HCEC 1CT (cell line): Measurements from ENCODE around the gene FBXL22.
A peak's percentile ranks its signal among the peaks of the same experiment; 100 is the strongest.

Source experiments
- DNase-seq: peaks from one replicate; pipeline ENCODE4 v3.0.0-alpha.2; 2017

FBXL22 gene, protein sequence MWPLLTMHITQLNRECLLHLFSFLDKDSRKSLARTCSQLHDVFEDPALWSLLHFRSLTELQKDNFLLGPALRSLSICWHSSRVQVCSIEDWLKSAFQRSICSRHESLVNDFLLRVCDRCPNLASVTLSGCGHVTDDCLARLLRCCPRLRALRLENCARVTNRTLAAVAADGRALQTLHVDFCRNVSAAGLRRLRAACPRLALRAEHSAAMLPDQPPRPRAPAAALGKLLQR

GRCh38 chr15:63597038-63597790, at the start of gene FBXL22:
Gene FBXL22 (plus strand): TSS chr15:63597387. CDS start chr15:63597393, 6 bp downstream.
- no peak for DNase-seq

DNA sequence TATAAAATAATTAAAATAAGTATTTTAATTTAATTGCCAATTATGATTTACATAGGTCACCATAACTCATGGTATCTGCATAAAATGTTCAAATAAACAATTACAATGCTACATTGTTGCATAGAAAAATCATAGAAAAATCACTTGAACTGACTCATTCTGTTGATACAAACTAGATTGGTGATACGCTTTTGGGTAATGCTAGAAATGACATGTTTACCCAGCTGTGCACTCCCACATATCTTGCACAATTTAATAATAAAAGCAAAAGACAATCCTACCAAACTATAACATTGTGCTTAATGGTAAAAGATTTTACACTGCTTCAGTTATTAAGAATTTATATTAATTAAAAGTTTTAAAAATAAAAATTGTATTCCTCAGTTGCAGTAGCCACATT, 45.8 kb upstream of the FBXL22 start:
- peak; percentile 69 for DNase-seq

DNA sequence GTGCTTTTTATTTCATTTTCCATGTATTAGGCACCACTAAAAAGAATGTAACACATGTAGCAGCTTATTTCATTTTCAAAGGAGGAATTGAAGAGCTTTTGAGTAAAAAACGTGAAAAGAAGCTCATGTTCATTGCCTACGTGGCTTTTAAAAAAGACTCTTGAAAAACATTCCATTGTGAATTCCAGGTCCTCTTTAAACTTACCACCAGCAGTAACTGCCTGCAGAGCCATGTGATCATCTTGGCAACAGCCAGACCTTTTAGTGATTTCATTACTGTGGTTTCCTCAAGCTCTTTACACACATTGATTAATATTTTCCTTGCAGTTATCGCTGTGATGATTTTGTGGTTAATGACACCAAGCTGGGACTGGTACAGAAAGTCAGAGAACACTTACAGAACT, 43.8 kb upstream of the FBXL22 start:
- peak; percentile 95 for DNase-seq

GRCh38 chr15:63554337-63554927, 42.8 kb upstream of the FBXL22 start:
- DNase-seq, result no peak

DNA sequence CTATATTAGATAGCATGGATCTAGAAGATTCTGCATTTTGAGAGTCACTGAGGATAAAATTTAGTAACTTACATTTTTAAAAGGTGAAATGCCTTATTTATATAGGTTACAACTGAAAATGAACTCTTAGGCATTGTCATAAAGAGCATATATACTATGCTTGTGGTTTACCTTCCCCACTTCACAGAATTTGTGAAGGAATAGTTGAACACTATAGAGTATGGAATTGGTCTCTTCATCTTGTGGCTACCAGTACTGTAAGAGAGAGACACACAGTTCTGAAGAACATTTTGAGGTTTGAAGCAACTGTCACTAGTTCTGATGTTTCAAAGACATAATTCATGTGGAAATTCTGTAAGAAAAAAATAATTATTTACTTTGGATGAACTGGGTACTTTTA, 41.7 kb upstream of the FBXL22 start:
- no peak for DNase-seq

DNA sequence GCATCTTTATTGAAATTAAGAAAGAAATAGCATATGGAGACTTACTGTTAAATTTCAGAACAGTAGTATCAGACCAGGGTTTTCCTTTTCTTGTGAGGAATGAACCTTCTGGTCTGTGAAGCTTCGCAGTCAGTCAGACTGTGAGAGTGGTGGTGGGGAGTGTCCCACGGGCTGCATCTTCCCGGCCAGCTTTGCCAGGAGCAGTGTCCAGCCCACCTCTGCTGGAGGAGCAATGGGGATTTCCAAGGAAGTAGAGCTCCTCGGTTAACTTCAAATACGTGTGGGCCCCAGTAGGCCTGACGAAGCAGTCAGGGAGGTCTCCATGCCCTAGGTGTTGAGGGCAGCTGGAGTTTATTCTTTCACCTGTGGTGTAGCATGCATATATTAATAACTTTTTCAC, 40.9 kb upstream of the FBXL22 start:
- no peak for DNase-seq

DNA sequence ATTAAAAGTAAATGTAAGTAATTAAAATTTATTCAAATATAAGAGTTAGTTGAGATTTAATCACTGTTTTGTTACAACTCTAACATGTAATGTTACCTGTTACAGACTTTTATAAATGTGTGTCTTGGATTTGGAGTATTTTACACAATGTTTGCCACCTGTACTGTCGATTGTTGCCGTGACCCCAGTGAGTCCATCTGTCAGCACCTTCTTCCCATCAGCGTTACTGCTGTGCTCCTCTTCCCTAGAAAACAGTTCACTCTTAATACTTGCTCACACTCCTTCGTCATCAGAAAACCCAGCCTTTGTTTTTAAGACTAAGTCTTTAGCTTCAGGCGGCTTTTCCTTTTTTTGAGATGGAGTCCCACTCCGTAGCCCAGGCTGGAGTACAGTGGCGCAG, 40.5 kb upstream of the FBXL22 start:
- DNase-seq, result no peak

- no peak for DNase-seq
Observed at GRCh38 chr15:63559753-63560152, 37.4 kb upstream of the FBXL22 start.

- no peak for DNase-seq
Observed at GRCh38 chr15:63560741-63561448, 36.3 kb upstream of the FBXL22 start.

- no peak for DNase-seq
Observed at GRCh38 chr15:63564093-63564492, 33.1 kb upstream of the FBXL22 start.

DNA sequence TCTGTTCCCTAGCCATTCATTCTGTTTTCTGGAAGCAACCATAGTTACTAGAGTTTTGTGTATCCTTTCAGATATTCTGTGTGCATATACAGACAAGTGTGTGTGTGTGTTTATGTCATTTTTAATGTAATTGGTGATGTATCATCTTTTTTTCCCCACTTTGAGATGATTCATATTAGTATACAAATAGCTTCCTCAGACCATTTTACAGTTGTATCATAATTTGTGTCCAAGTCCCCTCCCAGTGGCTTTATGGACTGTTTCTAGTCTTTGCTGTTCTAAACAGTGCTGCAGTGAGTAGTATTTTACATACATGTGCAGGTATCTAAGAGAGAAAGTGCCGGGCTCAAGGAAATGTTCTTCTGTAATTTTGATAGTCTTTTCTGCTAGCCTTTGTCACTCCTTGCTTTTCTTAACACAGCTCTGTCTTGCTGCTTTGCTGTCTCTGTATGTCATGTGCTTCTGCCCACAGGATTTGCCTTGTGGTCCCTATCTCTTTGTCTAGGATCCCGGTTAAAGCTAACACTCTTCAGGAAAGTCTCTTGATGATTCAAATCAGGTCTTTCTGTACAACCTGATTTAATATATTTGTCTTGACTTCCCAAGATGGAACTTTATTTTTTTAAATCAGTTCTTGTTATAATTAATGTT, 31.5 kb upstream of the FBXL22 start:
- peak; percentile 26 for DNase-seq

DNA sequence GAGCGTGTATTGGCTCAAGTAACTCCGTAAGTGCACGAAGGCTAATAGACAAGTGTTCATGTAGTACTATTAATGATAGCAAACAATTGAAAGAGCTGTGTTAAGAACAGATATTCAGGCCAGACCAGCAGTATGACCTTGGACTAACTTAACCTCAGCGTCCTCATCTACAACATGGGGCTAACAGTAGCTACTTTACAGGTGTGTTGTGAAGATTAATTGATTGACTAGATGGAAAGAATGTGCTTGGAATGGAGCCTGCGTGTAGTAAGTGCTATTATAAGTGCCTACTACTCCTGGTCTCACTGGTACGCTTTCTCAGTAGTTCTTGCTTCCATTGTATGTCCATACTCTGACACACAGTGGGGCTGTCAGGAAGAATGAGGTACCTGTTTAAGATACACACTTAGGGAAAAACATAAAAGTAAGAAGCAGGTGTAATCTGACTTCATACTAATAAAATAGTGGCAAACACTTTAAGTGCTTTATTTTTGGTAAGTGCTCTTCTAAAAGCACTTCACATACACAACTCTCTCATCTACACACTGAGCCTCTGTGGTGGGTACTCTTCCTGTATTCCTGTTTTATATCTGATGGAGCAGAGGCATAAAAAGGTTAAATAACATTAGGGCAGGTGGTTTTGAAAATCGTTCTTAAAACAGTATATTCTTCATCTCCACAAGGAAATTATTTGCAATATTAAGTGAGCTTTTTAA, 24.3 kb upstream of the FBXL22 start:
- DNase-seq, result no peak

DNA sequence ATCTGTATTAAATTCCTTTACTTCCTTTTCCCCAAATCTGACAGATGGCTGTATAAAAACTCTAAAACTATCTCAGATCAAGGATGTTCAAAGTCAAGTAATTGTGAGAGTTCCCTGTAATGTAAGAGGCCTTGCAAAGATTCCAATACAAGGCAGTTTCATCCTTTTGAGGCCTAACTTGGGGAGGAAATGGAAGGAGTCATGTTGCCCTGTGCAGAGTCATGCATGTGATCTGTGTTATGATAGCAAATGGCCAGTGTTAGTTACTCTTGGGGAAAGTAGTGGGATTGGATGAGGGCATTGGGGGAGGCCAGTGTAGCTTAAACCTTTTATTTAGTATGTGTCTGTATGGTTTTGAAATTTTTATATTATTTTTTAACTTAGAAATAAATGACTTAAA, 23.7 kb upstream of the FBXL22 start:
- no peak for DNase-seq

- no peak for DNase-seq
Observed at GRCh38 chr15:63575312-63575711, 21.9 kb upstream of the FBXL22 start.

- no peak for DNase-seq
Observed at GRCh38 chr15:63576441-63576840, 20.7 kb upstream of the FBXL22 start.

GRCh38 chr15:63582179-63582578, 15.0 kb upstream of the FBXL22 start:
- no peak for DNase-seq

DNA sequence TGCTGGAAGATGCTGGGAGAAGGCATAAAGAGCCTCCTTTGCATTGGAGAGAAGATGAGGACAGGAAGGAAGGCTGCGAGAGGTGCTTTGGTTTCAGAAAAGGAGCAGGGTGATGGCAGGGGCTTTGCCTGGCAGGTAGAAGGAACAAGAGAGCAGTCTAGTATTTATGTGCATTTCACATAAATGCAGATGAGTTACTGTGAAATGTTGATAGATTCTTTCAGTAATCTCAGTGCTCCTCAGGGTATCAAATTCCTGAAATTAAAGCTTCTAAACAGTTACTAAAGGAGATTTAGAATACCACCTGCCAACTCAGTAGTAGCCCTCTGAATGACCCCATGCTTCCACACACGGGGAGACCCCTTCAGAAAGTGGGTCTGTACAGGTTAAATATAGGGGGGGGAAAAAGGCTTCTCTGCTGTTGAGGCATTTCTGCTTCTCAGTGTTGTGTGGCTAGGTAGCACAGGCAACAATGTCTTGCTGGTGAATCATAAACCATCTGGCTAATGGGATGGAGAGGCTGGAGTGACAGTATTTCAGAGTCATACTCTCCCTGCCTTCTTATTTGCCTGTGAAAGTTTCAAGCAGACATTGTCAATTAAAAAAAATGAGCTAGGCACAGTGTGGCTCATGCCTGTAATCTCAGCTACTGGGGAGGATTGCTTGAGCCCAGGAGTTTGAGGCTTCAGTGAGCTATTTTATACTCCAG, 14.3 kb upstream of the FBXL22 start:
- peak; percentile 79 for DNase-seq

DNA sequence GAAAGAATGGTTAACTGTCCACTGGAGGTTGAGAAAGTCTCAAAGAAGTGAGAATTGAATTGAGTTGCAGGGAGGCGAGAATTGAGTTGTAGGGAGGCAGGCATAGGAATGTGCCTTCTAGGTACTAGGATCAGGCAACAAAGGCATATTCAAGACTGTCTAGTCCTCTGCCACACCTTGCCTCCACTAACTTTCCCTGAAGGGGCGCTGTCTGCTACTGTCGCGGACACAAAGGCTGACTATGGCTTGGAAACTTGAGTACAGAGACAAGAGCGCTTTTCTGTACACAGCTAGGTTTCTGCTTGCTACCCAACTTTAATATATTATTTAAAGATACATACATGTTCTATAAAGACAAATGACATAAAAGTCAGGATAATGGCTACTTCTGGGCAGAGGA, 10.4 kb upstream of the FBXL22 start:
- no peak for DNase-seq

GRCh38 chr15:63587527-63587926, 9.7 kb upstream of the FBXL22 start:
- DNase-seq, result peak; percentile 84

DNA sequence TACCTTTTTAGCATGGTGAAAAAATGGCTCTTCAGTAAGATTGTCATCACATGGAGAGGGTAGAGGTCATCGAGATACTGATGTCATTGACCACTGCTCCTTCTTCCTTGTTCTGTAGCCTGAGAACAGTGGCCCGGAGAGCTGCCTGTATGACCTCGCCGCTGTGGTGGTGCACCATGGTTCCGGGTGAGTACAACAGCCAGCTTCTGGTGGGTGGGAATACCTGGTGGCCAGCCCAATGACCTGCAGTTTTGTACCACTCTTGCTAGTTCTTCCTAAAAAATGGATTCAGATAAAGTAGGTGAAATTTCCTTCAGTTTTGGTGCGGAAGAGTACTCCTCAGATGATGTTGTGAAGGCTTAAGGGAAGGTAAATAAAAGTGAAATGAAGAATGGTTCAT, 8.4 kb upstream of the FBXL22 start:
- DNase-seq, result no peak
